ENCODE measurements around the gene DDI2. TPM values are rescaled to one million over a fixed set of nuclear protein-coding genes. Genes with fewer than 3 reads are reported as not detected.

Gene DDI2
- total and polyA plus RNA-seq, 2 donors (not counting 3 experiments of a cell fraction or from before 2014, with no cell fraction given): 5.4 to 35.2 TPM

DNA sequence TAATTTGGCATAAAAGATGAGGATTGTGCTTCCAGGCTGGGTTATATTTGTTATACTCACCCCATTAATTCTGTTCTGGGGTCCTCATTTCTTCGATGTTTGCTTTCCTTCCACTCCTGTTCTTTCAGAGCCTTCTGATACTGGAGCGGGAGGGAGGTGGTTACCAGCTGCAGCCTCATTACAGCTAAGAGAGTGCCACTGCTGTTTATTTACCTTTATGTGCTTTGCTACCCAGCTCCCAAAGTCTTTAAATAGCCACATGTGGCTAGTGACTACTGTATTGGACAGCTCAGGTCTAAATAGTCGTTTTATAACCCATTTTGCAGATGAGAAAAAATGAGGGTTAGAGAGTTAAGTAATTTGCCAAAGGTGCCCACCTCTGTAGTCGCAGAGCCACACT lies 92.0 kb downstream of the DDI2 start:
- CTCF ChIA-PET: no interaction called here
- intact Hi-C loops (cut with micrococcal nuclease) (no loop called here), dilution Hi-C loops (cut with MboI; ENCODE audit: extremely low pct_ligation_motif_present, low sequenced_read_pairs) (no loop called here)
- POLR2A ChIA-PET: no interaction called here
- Histone ChIP-seq H3K9me3 (replicated peaks; ENCODE audit: control insufficient read depth, insufficient read depth, low read length) (no peaks in the 10 kb centered on the region), H3K27ac (ENCODE audit: insufficient read depth, low read depth, low read length) (no peak overlapping the region), H2AFZ (ENCODE audit: low read depth, low read length) (no peak overlapping the region), H3K27me3 (ENCODE audit: control insufficient read depth in 2 of 2, insufficient read depth in 2 of 2, low read length in 2 of 2) (no peaks in the 10 kb centered on the region), H3K9me1 (replicated peaks; ENCODE audit: control insufficient read depth, extremely low read depth, insufficient read depth, low read length) (no peaks in the 10 kb centered on the region), H3K79me2 (ENCODE audit: control insufficient read depth, insufficient read depth, low read length) (peaks cover 18% of the 10 kb centered on the region), H3K4me2 (ENCODE audit: insufficient read depth, low read length) (no peak overlapping the region), H4K20me1 (replicated peaks; ENCODE audit: control insufficient read depth, extremely low read depth, insufficient read depth, low read length) (peaks cover 2% of the 10 kb centered on the region), H3K9ac (replicated peaks; ENCODE audit: extremely low read depth, insufficient read depth, low read length) (no peak overlapping the region), H3K4me3 (replicated peaks in 1 of 3; ENCODE audit: insufficient read depth in 1 of 3, low read depth in 1 of 3, low read length in 3 of 3) (no peak overlapping the region), H3K36me3 (ENCODE audit: control insufficient read depth in 2 of 2, extremely low read depth in 1 of 2, insufficient read depth in 2 of 2, low read length in 2 of 2) (peaks cover 0 to 4% of the 10 kb centered on the region in 2 experiments), H3K4me1 (ENCODE audit: control insufficient read depth, extremely low read depth, insufficient read depth, low read length) (no peaks in the 10 kb centered on the region)
- DNase-seq (ENCODE audit: low read depth, low spot score): no peak
- no TSS peak for BruUV-seq (replicated peaks)
- TF ChIP-seq EZH2 (IDR thresholded peaks at IDR 0.05; ENCODE audit: borderline replicate concordance, low read depth, low read length, severe bottlenecking): no peak
- TF ChIP-seq, protein P1, sequence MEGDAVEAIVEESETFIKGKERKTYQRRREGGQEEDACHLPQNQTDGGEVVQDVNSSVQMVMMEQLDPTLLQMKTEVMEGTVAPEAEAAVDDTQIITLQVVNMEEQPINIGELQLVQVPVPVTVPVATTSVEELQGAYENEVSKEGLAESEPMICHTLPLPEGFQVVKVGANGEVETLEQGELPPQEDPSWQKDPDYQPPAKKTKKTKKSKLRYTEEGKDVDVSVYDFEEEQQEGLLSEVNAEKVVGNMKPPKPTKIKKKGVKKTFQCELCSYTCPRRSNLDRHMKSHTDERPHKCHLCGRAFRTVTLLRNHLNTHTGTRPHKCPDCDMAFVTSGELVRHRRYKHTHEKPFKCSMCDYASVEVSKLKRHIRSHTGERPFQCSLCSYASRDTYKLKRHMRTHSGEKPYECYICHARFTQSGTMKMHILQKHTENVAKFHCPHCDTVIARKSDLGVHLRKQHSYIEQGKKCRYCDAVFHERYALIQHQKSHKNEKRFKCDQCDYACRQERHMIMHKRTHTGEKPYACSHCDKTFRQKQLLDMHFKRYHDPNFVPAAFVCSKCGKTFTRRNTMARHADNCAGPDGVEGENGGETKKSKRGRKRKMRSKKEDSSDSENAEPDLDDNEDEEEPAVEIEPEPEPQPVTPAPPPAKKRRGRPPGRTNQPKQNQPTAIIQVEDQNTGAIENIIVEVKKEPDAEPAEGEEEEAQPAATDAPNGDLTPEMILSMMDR (IDR thresholded peaks at IDR 0.05; ENCODE audit: extremely low read depth in 1 of 2, insufficient read depth in 1 of 2, low read depth in 1 of 2, low read length in 2 of 2): no peak
- FAIRE-seq: no peak

DNA sequence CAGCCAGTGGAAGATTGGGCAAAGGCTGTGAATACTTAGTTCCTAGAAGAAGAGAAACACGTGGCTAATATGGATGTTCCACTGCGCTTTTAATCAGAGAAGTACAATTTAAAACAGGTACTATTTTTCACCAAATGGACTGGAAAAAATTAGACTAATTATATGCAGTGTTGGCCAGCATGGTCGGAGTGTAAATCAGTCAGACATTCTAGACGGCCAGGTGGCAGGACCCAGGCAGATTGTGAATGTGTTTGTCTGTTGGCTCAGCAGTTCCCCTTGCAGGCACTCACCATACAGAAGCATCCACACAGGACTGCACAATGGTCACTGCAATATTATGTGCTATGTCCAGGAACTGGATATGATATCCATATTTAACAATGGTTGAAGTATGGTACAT lies 94.9 kb downstream of the DDI2 start:
- TF ChIP-seq, protein P2, sequence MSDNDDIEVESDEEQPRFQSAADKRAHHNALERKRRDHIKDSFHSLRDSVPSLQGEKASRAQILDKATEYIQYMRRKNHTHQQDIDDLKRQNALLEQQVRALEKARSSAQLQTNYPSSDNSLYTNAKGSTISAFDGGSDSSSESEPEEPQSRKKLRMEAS (IDR thresholded peaks at IDR 0.05; ENCODE audit: insufficient read depth, insufficient read length): no peak
- TF ChIP-seq EZH2 (IDR thresholded peaks at IDR 0.05; ENCODE audit: borderline replicate concordance, low read depth, low read length, severe bottlenecking) (no peak), POLR2A (IDR thresholded peaks at IDR 0.05; ENCODE audit: low read depth, low read length) (no peak), GATA2 (IDR thresholded peaks at IDR 0.05; ENCODE audit: insufficient read depth, insufficient read length, low read depth, low read length) (no peak), POLR2AphosphoS5 (IDR thresholded peaks at IDR 0.05; ENCODE audit: insufficient read depth, low read depth, low read length) (no peak)
- TF ChIP-seq, protein P1 (IDR thresholded peaks at IDR 0.05; ENCODE audit: extremely low read depth in 1 of 2, insufficient read depth in 1 of 2, low read depth in 1 of 2, low read length in 2 of 2): no peak
- Histone ChIP-seq H2AFZ (ENCODE audit: low read depth, low read length) (no peak overlapping the region), H4K20me1 (replicated peaks; ENCODE audit: control insufficient read depth, extremely low read depth, insufficient read depth, low read length) (peaks cover 2% of the 10 kb centered on the region), H3K9ac (replicated peaks; ENCODE audit: extremely low read depth, insufficient read depth, low read length) (no peak overlapping the region), H3K4me1 (ENCODE audit: control insufficient read depth, extremely low read depth, insufficient read depth, low read length) (no peaks in the 10 kb centered on the region), H3K9me3 (replicated peaks; ENCODE audit: control insufficient read depth, insufficient read depth, low read length) (no peaks in the 10 kb centered on the region), H3K79me2 (ENCODE audit: control insufficient read depth, insufficient read depth, low read length) (peaks cover 10% of the 10 kb centered on the region), H3K4me3 (replicated peaks in 1 of 3; ENCODE audit: insufficient read depth in 1 of 3, low read depth in 1 of 3, low read length in 3 of 3) (no peak overlapping the region), H3K9me1 (replicated peaks; ENCODE audit: control insufficient read depth, extremely low read depth, insufficient read depth, low read length) (no peaks in the 10 kb centered on the region), H3K36me3 (ENCODE audit: control insufficient read depth in 2 of 2, extremely low read depth in 1 of 2, insufficient read depth in 2 of 2, low read length in 2 of 2) (peaks cover 6% of the 10 kb centered on the region in 2 experiments), H3K4me2 (ENCODE audit: insufficient read depth, low read length) (no peak overlapping the region), H3K27ac (ENCODE audit: insufficient read depth, low read depth, low read length) (no peak overlapping the region), H3K27me3 (ENCODE audit: control insufficient read depth in 2 of 2, insufficient read depth in 2 of 2, low read length in 2 of 2) (no peaks in the 10 kb centered on the region)
- DNase-seq (ENCODE audit: low read depth, low spot score) (no peak), FAIRE-seq (no peak)
- CTCF ChIA-PET: interaction anchor here (0.9 kb wide), 1 partner anchor 25 kb away, joined by 3 read pairs; no protein-coding TSS in a partner anchor
- dilution Hi-C loops (cut with MboI; ENCODE audit: extremely low pct_ligation_motif_present, low sequenced_read_pairs): no loop called here
- no TSS peak for BruUV-seq (replicated peaks)
- intact Hi-C loops (cut with micrococcal nuclease): no loop called here
- POLR2A ChIA-PET: interaction anchor here (0.7 kb wide), 1 partner anchor 9 kb away, joined by 5 read pairs; no protein-coding TSS in a partner anchor
